NCI-H1417 treated with DMSO at 0.1 percent for 48 hours (cell line): ENCODE measurements around the gene PFKP.

Source experiments
- DNase-seq: peaks from one replicate; lab custom pipeline; 2025; lab: John Stamatoyannopoulos, UW

Gene PFKP

GRCh38 chr10:3069876-3070275 lies 2.5 kb downstream of the PFKP start:
- no peak for DNase-seq

- no peak for DNase-seq
Measured at GRCh38 chr10:3071405-3072198, 4.3 kb downstream of the PFKP start.

GRCh38 chr10:3072641-3073360 lies 5.5 kb downstream of the PFKP start:
- DNase-seq: no peak

GRCh38 chr10:3074145-3074665 lies 6.9 kb downstream of the PFKP start:
- DNase-seq: no peak

GRCh38 chr10:3074985-3075600 lies 7.7 kb downstream of the PFKP start:
- DNase-seq: no peak

- DNase-seq: no peak
Measured at GRCh38 chr10:3076138-3076537, 8.8 kb downstream of the PFKP start.

GRCh38 chr10:3077509-3077908 lies 10.2 kb downstream of the PFKP start:
- no peak for DNase-seq

- no peak for DNase-seq
Measured at GRCh38 chr10:3077940-3078630, 10.7 kb downstream of the PFKP start.

- no peak for DNase-seq
Measured at GRCh38 chr10:3081383-3081981, 14.1 kb downstream of the PFKP start.

- DNase-seq: no peak
Measured at GRCh38 chr10:3082290-3082689, 14.9 kb downstream of the PFKP start.

- no peak for DNase-seq
Measured at GRCh38 chr10:3085785-3086567, 18.6 kb downstream of the PFKP start.

- no peak for DNase-seq
Measured at GRCh38 chr10:3090388-3090787, 23.0 kb downstream of the PFKP start.

- DNase-seq: no peak
Measured at GRCh38 chr10:3090914-3091787, 23.8 kb downstream of the PFKP start.

- no peak for DNase-seq
Measured at GRCh38 chr10:3091921-3092320, 24.6 kb downstream of the PFKP start.

GRCh38 chr10:3093996-3094395 lies 26.6 kb downstream of the PFKP start:
- DNase-seq: no peak

GRCh38 chr10:3094609-3095036 lies 27.3 kb downstream of the PFKP start:
- no peak for DNase-seq

GRCh38 chr10:3095373-3096139 lies 28.2 kb downstream of the PFKP start:
- DNase-seq: no peak

- DNase-seq: no peak
Measured at GRCh38 chr10:3096149-3096548, 28.8 kb downstream of the PFKP start.

- DNase-seq: no peak
Measured at GRCh38 chr10:3097160-3097559, 29.8 kb downstream of the PFKP start.
